HG03378 (cell line): ENCODE measurements around the gene HSPB6.

Source experiments
- ATAC-seq: cut with Tn5 transposase; IDR thresholded peaks from one replicate; pipeline ENCODE4 v1.9.1; 2021; ENCODE audit warnings: mild to moderate bottlenecking, moderate library complexity; ENCODE audit not compliant: unreplicated experiment

HSPB6 gene

DNA sequence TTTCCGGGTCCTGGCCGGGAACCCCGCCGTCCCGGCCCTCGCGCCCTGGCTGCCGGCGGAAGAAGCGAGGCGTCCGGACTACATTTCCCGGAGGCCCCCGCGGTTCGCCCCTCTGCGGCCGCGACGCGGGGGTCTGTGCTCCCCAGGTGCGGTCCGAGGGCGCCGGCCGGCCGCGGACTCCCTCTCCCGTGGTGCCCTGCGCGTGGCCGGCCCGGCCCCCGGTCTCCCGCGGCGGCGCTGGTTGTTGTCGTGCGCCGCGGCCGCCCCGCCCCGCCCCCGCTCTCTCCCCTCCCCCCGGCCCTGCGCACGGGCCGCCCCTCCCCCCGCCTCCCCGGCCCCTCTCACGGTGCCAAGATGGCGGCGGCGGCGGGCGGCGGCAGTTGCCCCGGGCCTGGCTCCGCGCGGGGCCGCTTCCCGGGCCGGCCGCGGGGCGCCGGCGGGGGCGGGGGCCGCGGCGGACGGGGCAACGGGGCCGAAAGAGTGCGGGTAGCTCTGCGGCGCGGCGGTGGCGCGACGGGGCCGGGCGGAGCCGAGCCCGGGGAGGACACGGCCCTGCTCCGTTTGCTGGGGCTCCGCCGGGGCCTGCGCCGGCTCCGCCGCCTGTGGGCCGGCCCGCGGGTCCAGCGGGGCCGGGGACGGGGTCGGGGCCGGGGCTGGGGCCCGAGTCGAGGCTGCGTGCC is 39.0 kb downstream of the HSPB6 start, which contains the start of gene KMT2B:
Gene KMT2B, plus strand, starts transcription at position 339 of the 680 bp plus-strand sequence. Its CDS starts 16 bp downstream, at position 355.
- no peak for ATAC-seq

DNA sequence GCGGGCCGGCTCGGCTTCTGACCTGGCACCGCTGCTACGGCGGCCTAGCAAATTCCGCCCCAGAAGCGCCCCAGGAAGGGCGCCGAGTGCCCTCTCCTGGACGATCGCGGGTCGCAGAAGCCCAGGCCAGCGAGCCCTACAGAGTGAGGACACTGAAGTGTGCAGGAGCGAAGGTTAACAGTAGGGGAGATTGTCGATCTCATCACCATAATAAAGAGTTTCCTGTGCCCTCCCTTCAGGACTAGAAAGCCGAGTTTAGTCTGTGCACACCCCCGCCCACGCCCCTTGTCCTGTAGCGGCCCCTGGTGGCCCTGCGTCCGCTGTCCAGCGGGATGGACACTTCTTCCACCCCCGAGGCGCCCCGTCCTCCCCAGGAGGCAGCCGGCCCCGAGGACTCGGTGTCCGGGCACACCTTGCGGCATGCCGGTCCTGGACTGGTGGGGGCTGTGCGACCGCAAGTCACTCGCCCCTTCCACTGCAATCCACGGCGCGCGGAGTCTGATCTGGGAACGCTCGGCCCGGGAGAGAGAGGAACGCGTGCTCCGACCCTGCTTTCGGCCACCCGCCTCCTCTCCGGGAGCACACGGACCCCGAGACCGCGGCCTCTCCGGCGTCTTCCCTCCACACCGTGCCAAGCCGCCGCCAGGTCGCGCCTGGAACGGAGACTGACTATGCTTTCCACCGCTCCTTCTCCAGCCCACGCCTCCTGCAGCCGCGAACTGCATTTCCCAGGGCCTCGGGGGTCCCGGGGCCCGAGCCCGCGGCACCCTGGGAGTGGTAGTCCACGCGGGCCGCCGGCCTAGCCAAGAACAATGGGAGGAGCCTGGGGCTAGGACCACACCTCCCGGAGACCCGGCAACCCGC is 39.8 kb downstream of the HSPB6 start:
- peak; percentile 51 for ATAC-seq

DNA sequence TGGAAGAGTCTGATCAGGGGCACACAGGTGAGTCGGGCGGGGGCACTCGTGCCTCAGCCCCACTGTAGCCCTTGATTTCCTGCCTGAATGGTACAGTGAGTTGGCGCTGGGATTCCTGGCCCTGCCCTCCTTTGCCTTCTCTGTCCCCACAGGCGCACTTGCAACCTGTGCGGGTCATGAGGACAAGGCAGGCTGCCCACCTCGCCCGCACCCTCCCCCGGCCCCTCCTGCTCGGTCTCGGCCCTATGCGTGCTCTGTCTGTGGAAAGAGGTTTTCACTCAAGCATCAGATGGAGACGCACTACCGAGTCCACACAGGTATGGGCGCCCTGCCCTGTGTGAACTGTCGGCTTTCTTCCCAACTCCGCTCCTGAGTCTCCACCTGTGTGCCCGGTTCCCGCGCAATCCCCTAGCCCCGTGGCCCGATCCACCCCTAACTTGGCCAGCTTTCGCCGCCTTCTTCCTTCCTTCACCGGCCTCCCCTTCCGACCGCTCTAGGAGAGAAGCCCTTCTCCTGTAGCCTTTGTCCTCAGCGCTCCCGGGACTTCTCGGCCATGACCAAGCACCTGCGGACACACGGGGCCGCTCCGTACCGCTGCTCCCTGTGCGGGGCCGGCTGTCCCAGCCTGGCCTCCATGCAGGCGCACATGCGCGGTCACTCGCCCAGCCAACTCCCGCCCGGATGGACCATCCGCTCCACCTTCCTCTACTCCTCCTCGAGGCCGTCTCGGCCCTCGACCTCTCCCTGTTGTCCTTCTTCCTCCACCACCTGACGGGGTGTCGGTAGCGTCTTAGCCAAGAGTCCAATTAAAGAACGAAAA is 40.6 kb downstream of the HSPB6 start:
- no peak for ATAC-seq

DNA sequence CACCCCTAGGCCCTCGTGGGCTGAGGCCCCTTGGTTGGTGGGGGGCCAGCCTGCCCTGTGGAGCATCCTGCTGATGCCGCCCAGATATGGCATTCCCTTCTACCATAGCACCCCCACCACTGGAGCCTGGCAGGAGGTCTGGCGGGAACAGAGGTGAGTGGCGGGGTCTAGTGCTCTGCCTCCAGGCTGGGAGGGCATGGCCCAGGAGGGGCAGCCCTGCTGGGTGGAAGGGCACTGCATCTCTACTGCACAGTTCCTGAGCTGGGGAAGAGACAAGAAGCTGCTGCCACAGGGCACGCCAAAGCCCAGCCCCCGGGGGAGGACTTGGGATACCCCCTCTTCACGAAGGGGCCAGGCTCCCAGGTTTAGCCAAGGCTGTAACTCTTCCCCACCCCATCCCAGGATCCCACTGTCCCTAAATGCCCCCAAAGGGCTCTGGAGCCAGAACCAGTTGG is 41.4 kb downstream of the HSPB6 start:
- ATAC-seq: no peak

DNA sequence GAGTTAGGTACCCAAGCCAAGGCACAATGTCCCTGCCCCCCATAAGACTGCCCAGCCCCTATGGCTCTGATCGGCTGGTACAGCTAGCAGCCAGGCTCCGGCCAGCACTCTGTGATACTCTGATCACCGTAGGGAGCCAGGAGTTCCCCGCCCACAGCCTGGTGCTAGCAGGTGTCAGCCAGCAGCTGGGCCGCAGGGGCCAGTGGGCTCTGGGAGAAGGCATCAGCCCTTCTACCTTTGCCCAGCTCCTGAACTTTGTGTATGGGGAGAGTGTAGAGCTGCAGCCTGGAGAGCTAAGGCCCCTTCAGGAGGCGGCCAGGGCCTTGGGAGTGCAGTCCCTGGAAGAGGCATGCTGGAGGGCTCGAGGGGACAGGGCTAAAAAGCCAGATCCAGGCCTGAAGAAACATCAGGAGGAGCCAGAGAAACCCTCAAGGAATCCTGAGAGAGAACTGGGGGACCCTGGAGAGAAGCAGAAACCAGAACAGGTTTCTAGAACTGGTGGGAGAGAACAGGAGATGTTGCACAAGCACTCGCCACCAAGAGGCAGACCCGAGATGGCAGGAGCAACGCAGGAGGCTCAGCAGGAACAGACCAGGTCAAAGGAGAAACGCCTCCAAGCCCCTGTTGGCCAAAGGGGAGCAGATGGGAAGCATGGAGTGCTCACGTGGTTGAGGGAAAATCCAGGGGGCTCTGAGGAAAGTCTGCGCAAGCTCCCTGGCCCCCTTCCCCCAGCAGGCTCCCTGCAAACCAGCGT is 42.1 kb downstream of the HSPB6 start:
- ATAC-seq: no peak

DNA sequence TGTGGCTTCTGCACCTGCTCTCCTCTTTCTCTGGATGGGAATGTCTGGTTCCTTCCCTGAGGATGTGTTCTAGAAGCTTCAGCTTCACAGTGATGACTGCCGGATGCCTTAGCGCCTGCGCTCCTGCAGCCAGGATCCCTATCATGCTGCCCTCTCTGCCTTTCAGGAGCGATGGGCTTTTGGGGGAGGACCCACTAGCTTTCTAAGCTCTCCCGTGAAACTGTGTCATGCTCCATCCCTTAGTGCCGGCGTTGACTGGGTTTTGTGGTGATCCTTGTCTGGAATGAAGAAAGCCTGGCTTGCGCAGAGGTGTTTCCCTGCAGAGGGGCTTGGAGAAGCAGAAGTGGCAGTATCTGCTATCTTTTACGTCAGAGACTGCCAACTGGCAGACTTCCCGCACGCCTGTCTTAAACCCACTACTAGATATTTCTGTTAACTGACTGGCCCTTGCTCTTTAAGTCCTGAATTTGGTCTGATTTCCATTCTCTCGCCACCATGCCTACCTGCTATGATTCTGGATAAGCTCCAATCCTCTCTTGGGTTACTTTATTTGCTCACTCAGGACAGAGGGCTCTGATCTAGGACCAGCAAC is 42.8 kb downstream of the HSPB6 start:
- no peak for ATAC-seq

DNA sequence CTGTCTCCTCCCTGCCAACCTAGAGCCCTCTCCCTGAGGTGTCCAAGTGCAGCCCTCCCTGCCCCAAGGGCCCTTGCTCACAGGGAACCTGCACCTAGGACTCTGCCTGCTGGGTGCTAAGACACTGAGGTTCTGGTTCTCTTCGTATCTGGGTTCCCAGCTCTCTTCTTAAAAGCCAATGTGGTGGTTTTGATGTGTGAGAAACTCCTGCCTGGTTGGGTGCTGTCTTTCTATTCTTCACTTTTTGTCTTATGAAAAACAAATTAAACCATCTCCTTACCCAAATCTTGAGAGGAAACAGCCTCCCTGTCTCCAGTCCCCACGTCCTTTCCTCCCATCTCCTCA is 43.4 kb downstream of the HSPB6 start:
- ATAC-seq: no peak

DNA sequence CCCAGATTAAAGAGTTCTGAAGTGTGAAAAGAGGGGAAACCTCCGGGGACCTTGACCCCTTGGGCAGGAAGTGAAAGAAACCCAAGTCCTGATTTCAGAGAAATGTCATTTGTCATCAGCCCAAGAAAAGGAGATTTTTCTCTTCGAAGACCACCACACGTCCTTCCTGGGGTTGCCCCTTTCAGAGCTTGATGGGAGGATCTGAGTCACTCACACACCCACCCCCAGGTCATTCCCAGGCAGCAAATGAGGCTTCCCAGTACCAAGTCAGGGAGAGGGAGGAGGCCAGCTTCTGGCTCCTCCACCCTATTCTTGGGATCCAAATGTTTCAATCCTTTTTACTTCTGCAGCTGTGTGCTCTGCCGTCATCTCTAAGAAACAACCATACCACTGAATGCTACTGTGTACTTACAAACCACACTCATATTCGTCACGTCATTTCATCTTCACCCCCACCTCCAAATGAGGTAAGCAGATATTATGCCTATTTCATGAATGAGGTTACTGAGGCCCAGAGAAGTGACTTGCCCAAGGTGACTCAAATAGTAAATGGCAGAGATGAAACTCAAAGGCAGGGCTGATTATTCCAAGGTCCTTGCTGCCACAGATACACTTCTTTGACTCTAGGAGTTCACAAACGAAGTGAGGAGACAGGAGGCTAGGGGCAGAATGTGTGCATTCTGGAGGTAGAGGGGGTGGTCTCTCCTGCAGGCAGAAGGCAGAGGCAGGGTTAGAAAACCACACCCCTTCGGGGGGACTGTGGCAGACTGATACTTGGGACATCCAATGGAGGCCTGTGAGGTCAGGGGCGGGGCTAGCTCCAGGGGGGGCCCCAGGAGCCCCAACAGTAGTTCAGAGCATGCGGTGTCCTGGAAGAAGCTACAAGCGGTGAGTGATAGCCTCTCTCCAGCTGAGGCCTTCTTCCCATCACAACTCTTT is 44.0 kb downstream of the HSPB6 start:
- peak; percentile 18 for ATAC-seq

DNA sequence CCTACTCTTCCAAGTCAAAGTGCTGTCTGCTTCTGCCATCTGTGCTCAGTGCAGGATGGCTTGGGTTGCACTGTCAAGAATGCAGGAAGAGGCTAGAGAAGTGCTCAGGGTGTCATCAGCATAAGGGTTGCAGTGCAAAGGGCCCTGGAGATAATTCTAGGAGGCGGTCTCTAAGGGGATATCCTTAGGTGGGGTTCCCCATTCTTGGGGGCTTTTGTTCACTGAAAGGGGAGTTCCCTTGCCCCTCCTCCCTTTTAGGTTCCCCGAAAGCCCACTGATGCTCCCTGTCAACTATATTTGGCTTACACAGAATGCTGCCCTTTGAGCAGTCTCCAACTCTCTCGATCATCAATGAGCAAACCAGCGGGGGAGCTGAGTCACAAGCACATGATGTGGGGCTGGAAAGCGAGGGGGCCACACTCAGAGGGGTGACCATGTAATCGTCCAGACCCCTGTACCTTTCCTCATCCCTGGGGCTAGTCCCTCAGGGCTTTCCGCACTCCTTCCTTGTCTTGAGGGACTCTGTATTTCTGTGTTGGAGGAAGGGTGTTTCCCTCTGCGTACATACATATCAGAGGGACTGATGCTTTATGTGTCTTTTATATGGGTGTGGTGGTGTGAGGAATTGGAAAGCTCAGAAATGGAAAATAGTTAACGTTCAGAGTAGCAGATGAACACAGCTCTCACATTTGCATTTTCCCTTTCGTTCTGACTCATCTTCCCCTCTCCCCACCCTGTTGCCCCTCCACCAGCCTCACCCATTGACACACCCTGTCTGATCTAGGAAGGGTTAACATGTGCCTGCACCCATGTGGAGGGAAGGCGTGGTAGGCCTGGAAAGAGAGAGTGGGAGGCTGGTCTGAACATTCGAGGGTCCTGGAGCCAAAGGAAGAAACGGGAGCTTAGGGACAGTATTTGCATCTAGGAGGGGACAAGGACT is 45.8 kb downstream of the HSPB6 start:
- ATAC-seq: peak; percentile 31

DNA sequence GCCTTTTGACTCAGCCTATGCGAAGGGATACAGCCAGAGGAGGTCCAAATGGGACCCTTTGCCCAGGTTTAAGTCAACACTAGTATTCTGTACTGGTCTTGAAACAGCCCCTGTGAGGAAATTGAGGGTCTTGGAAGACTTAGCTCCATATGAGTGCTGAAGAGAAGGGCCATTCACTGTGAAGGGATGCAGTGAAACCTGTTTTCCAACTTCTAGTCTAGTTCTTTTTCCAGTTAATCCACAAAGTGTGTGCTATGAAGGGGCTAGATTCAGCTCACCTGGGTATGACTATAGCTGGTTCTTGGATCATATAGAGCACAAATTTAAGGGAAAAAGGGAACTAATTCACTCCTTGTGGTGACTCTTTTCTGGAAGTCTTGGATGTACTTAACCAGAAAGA is 48.4 kb downstream of the HSPB6 start:
- ATAC-seq: no peak
